ENCODE data around the gene FABP6. TPM values are rescaled to one million over a fixed set of nuclear protein-coding genes. Genes with fewer than 3 reads are reported as not detected.

The FABP6 gene
- total RNA-seq, 2 donors from 2014 or later, result 0.37 to 1.9 TPM

GRCh38 chr5:160285316-160285715 lies 56.0 kb downstream of the FABP6 start:
- Histone ChIP-seq H3K27me3 (ENCODE audit: control insufficient read depth, insufficient read depth, low read length, poor library complexity, severe bottlenecking) (no peaks in the 10 kb centered on the region), H3K4me1 (ENCODE audit: control insufficient read depth, insufficient read depth, low read length) (no peaks in the 10 kb centered on the region), H3K9ac (ENCODE audit: extremely low read depth, low read length, poor library complexity, severe bottlenecking) (no peak overlapping the region), H3K9me3 (ENCODE audit: control insufficient read depth, low read length) (no peaks in the 10 kb centered on the region), H3K36me3 (ENCODE audit: control insufficient read depth, insufficient read depth, low read length) (no peaks in the 10 kb centered on the region), H3K27ac (ENCODE audit: low read depth, low read length) (no peak overlapping the region), H3K4me3 (ENCODE audit: low read length) (no peak overlapping the region)
- no peak overlapping the region for H3K4me3 Mint-ChIP-seq
- DNase-seq, result no peak
- TF ChIP-seq CTCF (conservative IDR thresholded peaks at IDR 0.05), result no peak
- peaks cover 27% of the 10 kb centered on the region for H3K4me1 Mint-ChIP-seq
- 94 to 100% methylated on average over 2 of the region's 2 CpGs for WGBS, 2 experiments (ENCODE audit: insufficient coverage in 1 of 2, insufficient read length in 1 of 2)
- no peak overlapping the region for H3K27ac Mint-ChIP-seq
- H3K36me3 Mint-ChIP-seq (ENCODE audit: low read depth), result peaks cover 12% of the 10 kb centered on the region
- H3K27me3 Mint-ChIP-seq (ENCODE audit: insufficient read depth), result no peaks in the 10 kb centered on the region
- no peaks in the 10 kb centered on the region for H3K9me3 Mint-ChIP-seq

- no peak overlapping the region for H3K4me3 ChIP-seq (ENCODE audit: low read length)
- Mint-ChIP-seq H3K27ac (peak overlapping the region; percentile 92), H3K9me3 (no peaks in the 10 kb centered on the region), H3K4me1 (peaks cover 27% of the 10 kb centered on the region), H3K27me3 (ENCODE audit: insufficient read depth) (no peaks in the 10 kb centered on the region), H3K36me3 (ENCODE audit: low read depth) (peaks cover 12% of the 10 kb centered on the region), H3K4me3 (no peak overlapping the region)
- no peaks in the 10 kb centered on the region for H3K36me3 ChIP-seq (ENCODE audit: control insufficient read depth, insufficient read depth, low read length)
- peak overlapping the region; percentile 3 for H3K9ac ChIP-seq (ENCODE audit: extremely low read depth, low read length, poor library complexity, severe bottlenecking)
- DNase-seq, result no peak
- peak overlapping the region; percentile 88 for H3K27ac ChIP-seq (ENCODE audit: low read depth, low read length)
- no peaks in the 10 kb centered on the region for H3K9me3 ChIP-seq (ENCODE audit: control insufficient read depth, low read length)
- H3K4me1 ChIP-seq (ENCODE audit: control insufficient read depth, insufficient read depth, low read length), result no peaks in the 10 kb centered on the region
- TF ChIP-seq CTCF (conservative IDR thresholded peaks at IDR 0.05), result no peak
- H3K27me3 ChIP-seq (ENCODE audit: control insufficient read depth, insufficient read depth, low read length, poor library complexity, severe bottlenecking), result no peaks in the 10 kb centered on the region
- 84 to 85% methylated on average over 2 to 6 of the region's 6 CpGs for WGBS, 2 experiments (ENCODE audit: insufficient coverage in 1 of 2, insufficient read length in 1 of 2)
Observed at GRCh38 chr5:160286947-160287346, 57.6 kb downstream of the FABP6 start.

- Histone ChIP-seq H3K4me3 (ENCODE audit: low read length) (no peak overlapping the region), H3K27ac (ENCODE audit: low read depth, low read length) (peak overlapping the region; percentile 88), H3K9me3 (ENCODE audit: control insufficient read depth, low read length) (no peaks in the 10 kb centered on the region), H3K9ac (ENCODE audit: extremely low read depth, low read length, poor library complexity, severe bottlenecking) (peak overlapping the region; percentile 3), H3K36me3 (ENCODE audit: control insufficient read depth, insufficient read depth, low read length) (no peaks in the 10 kb centered on the region), H3K27me3 (ENCODE audit: control insufficient read depth, insufficient read depth, low read length, poor library complexity, severe bottlenecking) (no peaks in the 10 kb centered on the region), H3K4me1 (ENCODE audit: control insufficient read depth, insufficient read depth, low read length) (no peaks in the 10 kb centered on the region)
- Mint-ChIP-seq H3K27ac (peak overlapping the region; percentile 92), H3K4me1 (peaks cover 27% of the 10 kb centered on the region), H3K4me3 (no peak overlapping the region), H3K9me3 (no peaks in the 10 kb centered on the region), H3K27me3 (ENCODE audit: insufficient read depth) (no peaks in the 10 kb centered on the region), H3K36me3 (ENCODE audit: low read depth) (peaks cover 12% of the 10 kb centered on the region)
- TF ChIP-seq CTCF (conservative IDR thresholded peaks at IDR 0.05), result no peak
- peak; percentile 93 for DNase-seq
- WGBS, 2 experiments (ENCODE audit: insufficient coverage in 1 of 2, insufficient read length in 1 of 2), result 10 to 32% methylated on average over 2 to 8 of the region's 8 CpGs
Observed at GRCh38 chr5:160287378-160288051, 58.2 kb downstream of the FABP6 start.

Other genes with a start within 250 kb of the FABP6 start
- gene TTC1, start 220.4 kb upstream of the FABP6 start, total RNA-seq, result 10 to 100 TPM; 59.8 to 72.3 TPM
- 10 to 100 TPM; 51.0 to 52.6 TPM for gene PWWP2A, start 110.1 kb upstream of the FABP6 start, total RNA-seq
- gene CCNJL, start 83.1 kb downstream of the FABP6 start, total RNA-seq, result 10 to 100 TPM; 14.1 to 18.7 TPM
- not detected for gene C1QTNF2, start 141.1 kb downstream of the FABP6 start, total RNA-seq
- 1 to 10 TPM; 2.4 to 2.7 TPM for gene FAM200C, start 170.5 kb downstream of the FABP6 start, total RNA-seq
- 10 to 100 TPM; 36.8 to 47.5 TPM for gene SLU7, start 189.6 kb downstream of the FABP6 start, total RNA-seq
- 100 to 1,000 TPM; 121 to 162 TPM for gene PTTG1, start 192.3 kb downstream of the FABP6 start, total RNA-seq